Liver (tissue), 3 donors: ENCODE data around the gene SVEP1.

Source experiments
- EGR1 ChIP-seq, 2 donors: IDR thresholded peaks; 2 replicates each; pipeline ENCODE4 v1.6.1; 2016 to 2018; ENCODE audit warnings: antibody characterized with exemption in 2 of 2, low read depth in 2 of 2
- SP1 ChIP-seq: IDR thresholded peaks from 2 replicates; pipeline ENCODE4 v1.6.1; 2018; ENCODE audit warnings: antibody characterized with exemption, mild to moderate bottlenecking
- TF ChIP-seq, protein P1 (sequence below): fragments of 150-350 bp; IDR thresholded peaks from 2 replicates; pipeline ENCODE4 v1.5.1; 2017; ENCODE audit warnings: improper control_type of control experiment, low read depth, low read length; ENCODE audit not compliant: missing input control
- TF ChIP-seq, protein P2 (sequence below): IDR thresholded peaks from 2 replicates; pipeline ENCODE4 v1.6.1; 2016; ENCODE audit warnings: antibody characterized with exemption
- donor health status: healthy.
- donor health status: healthy.

DNA sequence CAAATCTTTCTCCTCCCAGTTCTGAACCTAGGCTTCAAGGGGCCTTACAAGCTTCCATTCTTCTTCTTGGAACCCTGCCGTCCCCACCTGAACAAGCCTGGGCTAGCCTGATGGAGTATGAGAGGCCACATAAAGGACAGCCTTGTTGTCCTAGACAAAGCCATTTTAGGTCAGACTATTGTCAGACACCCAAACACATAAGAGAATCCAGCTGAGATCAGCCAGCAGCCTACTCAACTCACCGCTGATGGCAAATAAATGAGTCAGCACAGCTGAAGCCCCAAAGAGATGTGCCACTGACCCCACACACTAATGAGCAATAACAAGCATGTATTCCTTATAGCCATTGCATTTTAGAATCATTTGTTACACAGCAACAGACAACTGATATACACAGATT lies 33.8 kb downstream of the SVEP1 start:
- TF ChIP-seq SP1, result no peak
- TF ChIP-seq, protein P1, sequence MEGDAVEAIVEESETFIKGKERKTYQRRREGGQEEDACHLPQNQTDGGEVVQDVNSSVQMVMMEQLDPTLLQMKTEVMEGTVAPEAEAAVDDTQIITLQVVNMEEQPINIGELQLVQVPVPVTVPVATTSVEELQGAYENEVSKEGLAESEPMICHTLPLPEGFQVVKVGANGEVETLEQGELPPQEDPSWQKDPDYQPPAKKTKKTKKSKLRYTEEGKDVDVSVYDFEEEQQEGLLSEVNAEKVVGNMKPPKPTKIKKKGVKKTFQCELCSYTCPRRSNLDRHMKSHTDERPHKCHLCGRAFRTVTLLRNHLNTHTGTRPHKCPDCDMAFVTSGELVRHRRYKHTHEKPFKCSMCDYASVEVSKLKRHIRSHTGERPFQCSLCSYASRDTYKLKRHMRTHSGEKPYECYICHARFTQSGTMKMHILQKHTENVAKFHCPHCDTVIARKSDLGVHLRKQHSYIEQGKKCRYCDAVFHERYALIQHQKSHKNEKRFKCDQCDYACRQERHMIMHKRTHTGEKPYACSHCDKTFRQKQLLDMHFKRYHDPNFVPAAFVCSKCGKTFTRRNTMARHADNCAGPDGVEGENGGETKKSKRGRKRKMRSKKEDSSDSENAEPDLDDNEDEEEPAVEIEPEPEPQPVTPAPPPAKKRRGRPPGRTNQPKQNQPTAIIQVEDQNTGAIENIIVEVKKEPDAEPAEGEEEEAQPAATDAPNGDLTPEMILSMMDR, result no peak
- TF ChIP-seq, protein P2, sequence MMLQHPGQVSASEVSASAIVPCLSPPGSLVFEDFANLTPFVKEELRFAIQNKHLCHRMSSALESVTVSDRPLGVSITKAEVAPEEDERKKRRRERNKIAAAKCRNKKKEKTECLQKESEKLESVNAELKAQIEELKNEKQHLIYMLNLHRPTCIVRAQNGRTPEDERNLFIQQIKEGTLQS, result no peak
- TF ChIP-seq EGR1 (IDR thresholded peaks at IDR 0.05; ENCODE audit: low read depth in 2 of 2), result no peak
